ENCODE measurements around the gene PPP1R12A.
"Not testable (repeated sequence)": the region's sequence is repeated elsewhere in the genome, so short reads cannot be mapped to it uniquely, and the experiment has no call there.

Gene PPP1R12A

DNA sequence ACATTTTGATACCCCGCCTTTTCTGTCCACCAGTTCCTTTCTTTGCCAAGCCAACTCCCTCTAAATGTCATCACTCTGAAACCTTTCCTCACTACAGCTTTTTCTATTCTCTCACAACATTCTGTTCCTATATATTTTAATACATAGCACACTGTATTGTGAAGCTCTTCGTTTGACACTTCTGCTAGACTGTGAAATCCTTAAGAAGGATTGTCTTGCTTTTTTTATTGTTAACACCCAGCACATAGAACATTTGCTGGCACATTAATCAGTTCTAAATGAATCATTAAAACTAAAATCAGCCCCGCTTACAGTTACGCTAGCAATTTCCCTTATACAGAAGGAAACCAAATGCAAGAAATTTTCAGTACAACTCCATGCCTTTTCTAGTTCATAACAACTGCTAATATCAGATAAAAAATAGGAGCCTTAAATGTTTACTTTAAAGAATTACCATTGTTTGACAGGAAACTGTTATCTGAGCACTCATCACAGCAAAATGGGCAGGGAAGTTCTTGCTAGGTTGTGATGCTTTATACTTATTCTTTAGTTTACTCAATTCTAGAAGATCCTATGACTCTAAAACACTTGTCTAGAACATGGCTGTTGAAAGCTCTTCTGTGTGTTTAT is 93.5 kb downstream of the PPP1R12A start:
- DNase-seq, result no peak

- DNase-seq, result no peak
These were observed 96.5 kb downstream of the PPP1R12A start for GRCh38 chr12:79838359-79838758.

- no peak for DNase-seq
These were observed 97.3 kb downstream of the PPP1R12A start for GRCh38 chr12:79837575-79837974.

GRCh38 chr12:79835377-79835843 is 99.5 kb downstream of the PPP1R12A start:
- no peak for DNase-seq

GRCh38 chr12:79834712-79835376 is 100.1 kb downstream of the PPP1R12A start:
- DNase-seq, result no peak

DNA sequence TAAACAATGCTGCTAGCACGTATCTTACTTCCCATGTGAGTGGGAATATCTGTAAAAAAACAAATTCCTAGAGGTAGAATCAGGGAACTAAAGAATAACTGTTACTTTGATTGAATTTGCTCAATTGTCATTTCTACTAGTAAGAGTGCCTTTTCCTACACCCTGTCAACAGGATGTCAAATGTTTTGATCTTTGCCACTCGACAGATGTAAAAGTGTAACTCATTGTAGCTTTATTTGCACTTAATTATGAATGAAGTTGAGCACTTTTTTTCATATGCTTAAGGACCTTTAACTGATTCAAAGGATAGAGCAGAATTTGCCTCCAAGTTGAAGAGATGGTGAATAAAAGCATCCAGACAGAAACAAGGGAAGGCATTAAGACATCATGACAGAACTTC is 104.5 kb downstream of the PPP1R12A start:
- DNase-seq, result no peak

DNA sequence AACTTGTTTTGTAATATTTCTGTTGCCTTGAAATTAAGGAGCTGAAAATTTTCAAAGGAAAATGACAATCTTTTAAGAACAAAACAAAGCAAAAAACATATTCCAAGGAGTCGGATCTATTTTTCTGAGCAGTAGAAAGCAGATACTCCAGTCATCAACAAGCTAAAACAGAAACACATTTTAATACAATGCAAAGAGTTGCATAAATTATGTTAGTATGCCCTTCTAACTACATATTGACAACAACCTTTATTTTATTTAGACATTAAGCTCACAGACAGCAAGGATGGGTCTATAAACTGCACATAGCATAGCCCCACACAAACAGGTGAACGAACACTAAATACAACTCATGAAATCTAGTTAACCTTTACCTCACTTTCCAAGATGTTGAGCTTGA is 106.0 kb downstream of the PPP1R12A start:
- DNase-seq, result no peak

GRCh38 chr12:79827484-79827883 is 107.4 kb downstream of the PPP1R12A start:
- DNase-seq, result no peak

- DNase-seq, result no peak
These were observed 108.4 kb downstream of the PPP1R12A start for GRCh38 chr12:79826267-79827128.

GRCh38 chr12:79822475-79822874 is 112.4 kb downstream of the PPP1R12A start:
- no peak for DNase-seq

DNA sequence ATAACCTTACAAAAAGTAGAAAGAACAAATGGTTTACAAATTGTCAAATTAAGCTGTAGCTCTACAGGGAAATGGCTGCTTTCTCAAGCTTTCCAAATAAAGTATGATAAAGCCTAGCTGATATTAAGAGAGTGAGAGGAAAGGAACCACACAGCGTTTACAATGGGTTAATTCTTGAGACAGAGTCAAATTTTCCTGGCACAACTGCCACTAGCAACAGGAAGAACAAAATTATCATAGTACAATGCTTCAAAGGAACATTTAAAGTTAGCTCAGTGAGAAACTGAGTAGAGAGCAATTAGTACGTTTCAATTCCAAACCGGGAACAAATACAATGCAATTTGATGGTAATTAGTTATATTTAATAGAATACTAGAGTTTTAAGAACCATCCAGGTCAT is 116.0 kb downstream of the PPP1R12A start:
- DNase-seq, result no peak

- DNase-seq, result not testable (repeated sequence)
These were observed 150.4 kb downstream of the PPP1R12A start for GRCh38 chr12:79784366-79785065.

DNA sequence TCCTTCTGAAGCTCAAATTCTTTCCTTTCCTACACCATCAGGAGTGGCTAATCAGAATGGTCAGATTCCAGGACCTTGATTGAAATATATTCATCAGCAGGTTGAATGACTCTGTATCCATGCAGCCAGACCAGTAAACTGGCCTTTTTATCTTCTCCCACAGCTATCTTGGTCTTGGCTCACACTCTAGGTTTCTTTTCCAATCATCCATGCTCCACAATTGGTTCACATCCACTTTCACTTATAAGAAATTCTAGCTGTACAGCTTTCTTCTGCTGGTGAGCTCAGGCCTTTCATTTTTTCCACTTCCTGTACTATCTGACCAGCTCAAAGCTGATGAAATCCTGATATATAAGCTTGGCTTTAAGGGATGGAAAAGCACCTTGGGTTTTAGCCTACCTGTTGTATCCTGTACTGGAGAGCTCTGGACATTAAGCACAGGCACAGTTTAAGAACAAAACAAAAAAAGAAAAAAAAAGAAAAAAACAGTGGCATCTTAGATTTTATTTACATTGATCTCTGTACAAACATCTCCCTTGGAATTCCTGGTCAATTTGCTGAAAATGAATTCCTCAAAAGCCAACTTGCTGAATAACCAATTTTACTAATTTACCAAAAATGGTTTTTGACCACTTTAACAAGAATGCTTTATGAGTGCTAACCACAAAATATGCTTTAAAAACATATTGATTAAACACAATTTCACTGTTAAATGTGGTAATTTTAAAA is 152.6 kb downstream of the PPP1R12A start:
- peak; percentile 76 for DNase-seq

- no peak for DNase-seq
These were observed 156.0 kb downstream of the PPP1R12A start for GRCh38 chr12:79778802-79779448.

- no peak for DNase-seq
These were observed 158.8 kb downstream of the PPP1R12A start for GRCh38 chr12:79776111-79776510.

GRCh38 chr12:79775355-79776027 is 159.4 kb downstream of the PPP1R12A start:
- DNase-seq, result no peak

DNA sequence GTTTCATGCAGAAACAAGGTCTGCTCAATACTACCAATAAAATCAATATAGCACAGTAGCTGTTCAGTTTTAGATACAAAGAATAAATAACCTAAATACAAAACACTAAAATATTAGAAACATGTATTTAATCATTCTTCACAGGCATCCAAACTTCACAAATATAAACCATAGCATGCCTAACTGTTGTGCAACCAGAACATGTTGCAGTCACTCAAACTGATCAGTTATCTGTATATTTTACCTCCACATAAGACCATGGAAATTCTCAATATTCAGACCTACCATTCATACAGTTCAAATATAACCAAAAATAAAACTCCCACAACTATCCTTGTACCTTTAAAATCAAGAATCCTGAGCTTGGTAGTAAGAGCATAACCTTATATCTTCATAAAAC is 161.0 kb downstream of the PPP1R12A start:
- no peak for DNase-seq

DNA sequence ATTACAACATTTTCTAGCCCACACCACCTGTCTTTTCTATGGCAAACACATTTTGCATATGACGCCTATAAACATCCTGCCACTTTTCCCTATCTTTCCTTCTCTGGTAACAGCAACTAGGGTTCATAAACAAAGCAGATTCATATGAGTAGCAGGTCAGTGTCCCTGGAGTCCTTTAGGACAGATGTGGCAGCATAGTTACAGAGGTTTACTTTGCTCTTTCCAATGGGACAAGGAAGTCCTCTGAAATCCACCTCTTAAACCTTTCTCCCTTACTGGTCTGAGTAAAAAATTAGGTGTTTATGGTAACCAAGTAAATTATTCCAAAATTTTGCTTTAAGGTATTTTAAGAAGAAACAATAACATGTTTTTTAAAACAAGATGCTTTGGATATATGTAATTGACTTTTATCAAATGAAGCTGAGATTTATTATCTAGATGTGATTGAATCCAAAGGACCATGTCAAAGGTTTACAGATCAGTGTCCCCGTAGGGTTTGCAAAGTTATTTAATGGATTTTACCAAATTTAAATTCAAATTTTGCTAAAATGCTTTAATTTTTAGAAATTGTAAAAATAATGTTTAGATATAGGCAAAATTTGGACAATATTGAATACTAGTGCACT is 164.9 kb downstream of the PPP1R12A start:
- DNase-seq, result no peak

GRCh38 chr12:79769189-79769859 is 165.6 kb downstream of the PPP1R12A start:
- DNase-seq, result no peak

All from OCI-M1 (cell line).